HCT116 (cell line): Measurements from ENCODE around the gene S100A2. TPM values are rescaled to one million over a fixed set of nuclear protein-coding genes. Genes with fewer than 3 reads are reported as not detected.
"Not testable (repeated sequence)": the region's sequence is repeated elsewhere in the genome, so short reads cannot be mapped to it uniquely, and the experiment has no call there.

Source experiments
- ATAC-seq: fragments of 200-7000 bp; cut with Tn5 transposase; 2 replicates; pipeline ENCODE4 v1.9.1; 2020; ENCODE audit warnings: mild to moderate bottlenecking, moderate library complexity
- BruUV-seq: library from RNA; stranded (reverse); fragments of 400-500 nt; replicated peaks from 2 replicates; lab custom pipeline; 2021; lab: Mats Ljungman, UMichigan
- CTCF ChIA-PET: fragments of 300-600 bp; sonication (Branson Sonifier 250); formaldehyde crosslinking; loops from one replicate; lab custom pipeline; 2021; ENCODE audit warnings: antibody characterized with exemption; lab: Charles Lee
- POLR2A ChIA-PET: fragments of 300-600, 350-600 bp; sonication (Branson Sonifier 250); formaldehyde crosslinking; loops from one replicate; lab custom pipeline; 2021; ENCODE audit warnings: antibody characterized with exemption; lab: Charles Lee
- RAD21 ChIA-PET, 2 experiments: fragments of 300-600 bp; sonication (Branson Sonifier 250); formaldehyde crosslinking; loops; one replicate each; lab custom pipeline; 2023; ENCODE audit warnings: low total read pairs in 2 of 2; ENCODE audit not compliant: uncharacterized antibody in 2 of 2, unreplicated experiment in 2 of 2, low non-redundant PET in 1 of 2; lab: Charles Lee
- DNase-seq: peaks from one replicate; pipeline ENCODE4 v3.0.0-alpha.2; 2010; ENCODE audit warnings: low read depth, low spot score
- H2AFZ ChIP-seq: fragments of 200-600 bp; shearing (Covaris generic), sonication (generic); 2 replicates; pipeline ENCODE4 v1.6.1; 2017; ENCODE audit warnings: low read depth, mixed run types, mixed read lengths, antibody characterized with exemption, low read length; ENCODE audit not compliant: poor library complexity, severe bottlenecking
- H3K27ac ChIP-seq: 2 replicates; pipeline ENCODE4 v1.5.1; 2012; ENCODE audit warnings: low read depth, low read length
- H3K27me3 ChIP-seq: fragments of 200-600 bp; sonication (generic); 2 replicates; pipeline ENCODE4 v1.6.1; 2016; ENCODE audit warnings: mixed run types, low read length, mixed read lengths; ENCODE audit not compliant: insufficient read depth
- H3K36me3 ChIP-seq, 2 experiments: fragments of 200-500 bp in 1 of 2; fragments of 200-600 bp in 1 of 2; sonication (Bioruptor generic) in 1 of 2; sonication (generic) in 1 of 2; 2 replicates each; pipeline versions ENCODE4 v1.5.1 to v1.6.1; 2014 to 2016; ENCODE audit warnings: low read length in 2 of 2, inconsistent platforms in 1 of 2, mixed read lengths in 1 of 2, mixed run types in 1 of 2; ENCODE audit not compliant: insufficient read depth in 2 of 2, control insufficient read depth in 1 of 2
- H3K4me1 ChIP-seq, 2 experiments: fragments of 200-600 bp in 1 of 2; sonication (generic) in 1 of 2; 2 replicates each; pipeline versions ENCODE4 v1.5.1 to v1.6.1; 2012 to 2017; ENCODE audit warnings: low read length in 2 of 2, inconsistent platforms in 1 of 2, mild to moderate bottlenecking in 1 of 2, mixed read lengths in 1 of 2, mixed run types in 1 of 2, moderate library complexity in 1 of 2; ENCODE audit not compliant: insufficient read depth in 2 of 2, control insufficient read depth in 1 of 2
- H3K4me2 ChIP-seq: fragments of 200-600 bp; sonication (generic); 2 replicates; pipeline ENCODE4 v1.6.1; 2017; ENCODE audit warnings: mixed run types, low read length, mixed read lengths
- H3K4me3 ChIP-seq, 2 experiments: fragments of 200-600 bp in 1 of 2; sonication (generic) in 1 of 2; replicated peaks in 1 of 2; 2 replicates each; pipeline ENCODE4 v1.5.1; 2011 to 2016; ENCODE audit warnings: low read length in 2 of 2, control low read depth in 1 of 2, low read depth in 1 of 2, mild to moderate bottlenecking in 1 of 2, mixed read lengths in 1 of 2, mixed run types in 1 of 2
- H3K79me2 ChIP-seq: fragments of 200-600 bp; sonication (generic); 2 replicates; pipeline ENCODE4 v1.6.1; 2017; ENCODE audit warnings: mild to moderate bottlenecking, mixed run types, low read length, moderate library complexity, mixed read lengths; ENCODE audit not compliant: insufficient read depth
- H3K9ac ChIP-seq: fragments of 200-600 bp; sonication (generic); 2 replicates; pipeline ENCODE4 v1.6.1; 2016; ENCODE audit warnings: low read length, mixed read lengths
- H3K9me2 ChIP-seq: fragments of 200-600 bp; sonication (generic), shearing (Covaris generic); 2 replicates; pipeline ENCODE4 v1.6.1; 2017; ENCODE audit warnings: mixed run types, mild to moderate bottlenecking, moderate library complexity; ENCODE audit not compliant: insufficient read depth
- H3K9me3 ChIP-seq, 2 experiments: fragments of 200-500 bp in 1 of 2; fragments of 200-600 bp in 1 of 2; sonication (Bioruptor generic) in 1 of 2; sonication (generic) in 1 of 2; 2 replicates each; pipeline ENCODE4 v1.6.1; 2014 to 2017; ENCODE audit warnings: low read length in 2 of 2, mixed read lengths in 2 of 2, inconsistent platforms in 1 of 2, low read depth in 1 of 2, mild to moderate bottlenecking in 1 of 2, mixed run types in 1 of 2, moderate library complexity in 1 of 2; ENCODE audit not compliant: control insufficient read depth in 1 of 2, insufficient read depth in 1 of 2
- H4K20me1 ChIP-seq: fragments of 200-600 bp; sonication (generic), shearing (Covaris generic); 2 replicates; pipeline ENCODE4 v1.6.1; 2017; ENCODE audit warnings: mixed run types, mild to moderate bottlenecking, moderate library complexity; ENCODE audit not compliant: insufficient read depth
- CBX3 ChIP-seq: IDR thresholded peaks from 2 replicates; pipeline ENCODE4 v1.6.1; 2012; ENCODE audit warnings: low read depth
- EZH2 ChIP-seq: fragments of 200-600 bp; sonication (generic); IDR thresholded peaks from 2 replicates; pipeline ENCODE4 v1.6.1; 2017; ENCODE audit warnings: antibody characterized with exemption, mixed run types
- MAX ChIP-seq: IDR thresholded peaks from 2 replicates; pipeline ENCODE4 v1.6.1; 2012
- POLR2AphosphoS5 ChIP-seq: IDR thresholded peaks from 2 replicates; pipeline ENCODE4 v1.6.1; 2011; ENCODE audit warnings: mild to moderate bottlenecking, low read depth, low read length, moderate library complexity
- RAD21 ChIP-seq: IDR thresholded peaks from 2 replicates; pipeline ENCODE4 v1.6.1; 2012; ENCODE audit warnings: low read depth, mild to moderate bottlenecking
- REST ChIP-seq: IDR thresholded peaks from 2 replicates; pipeline ENCODE4 v1.6.1; 2012; ENCODE audit warnings: low read depth
- TCF7L2 ChIP-seq: IDR thresholded peaks from 2 replicates; pipeline ENCODE4 v1.7.0; 2011; ENCODE audit warnings: borderline replicate concordance, inconsistent platforms; ENCODE audit not compliant: insufficient read depth, insufficient read length; ENCODE audit errors: extremely low read depth
- YY1 ChIP-seq: IDR thresholded peaks from 2 replicates; pipeline ENCODE4 v1.6.1; 2011; ENCODE audit warnings: low read length, low read depth, moderate library complexity, mild to moderate bottlenecking; ENCODE audit not compliant: insufficient replicate concordance; ENCODE audit errors: extremely low read depth
- ZFX ChIP-seq: fragments of 450-650 bp; IDR thresholded peaks from 2 replicates; pipeline ENCODE4 v1.6.1; 2017
- intact Hi-C: fragments of 100-400 bp; cut with micrococcal nuclease; formaldehyde crosslinking; loops from 2 replicates; pipeline ENCODE4 v1.10.0; 2022
- total RNA-seq: library from RNA; stranded (reverse); gene quantifications from one replicate; pipeline ENCODE4 v1.2.1, GENCODE V29; 2021; ENCODE audit not compliant: unreplicated experiment

The S100A2 gene
- total RNA-seq, 1 experiment from 2014 or later: 24.8 TPM

- H3K27ac ChIP-seq, H3K9me3 ChIP-seq, H3K27me3 ChIP-seq, ATAC-seq, CTCF ChIA-PET, H3K9me2 ChIP-seq, H3K9ac ChIP-seq, H3K36me3 ChIP-seq, POLR2A ChIA-PET, H2AFZ ChIP-seq, DNase-seq, RAD21 ChIA-PET, H4K20me1 ChIP-seq, intact Hi-C loops, H3K4me3 ChIP-seq, BruUV-seq, H3K79me2 ChIP-seq, H3K4me2 ChIP-seq: not testable (repeated sequence)
- peaks cover 0 to 11% of the 10 kb centered on the region in 2 experiments; a peak in 2 of 4 replicates for H3K4me1 ChIP-seq
Observed at GRCh38 chr1:153583514-153583913, 17.9 kb upstream of the S100A2 start.

GRCh38 chr1:153582836-153583235 is 17.2 kb upstream of the S100A2 start:
- intact Hi-C loops, H3K9me3 ChIP-seq, H3K9ac ChIP-seq, H2AFZ ChIP-seq, H4K20me1 ChIP-seq, H3K36me3 ChIP-seq, BruUV-seq, POLR2A ChIA-PET, H3K4me2 ChIP-seq, H3K4me3 ChIP-seq, H3K9me2 ChIP-seq, H3K27ac ChIP-seq, H3K27me3 ChIP-seq, ATAC-seq, RAD21 ChIA-PET, CTCF ChIA-PET, DNase-seq, H3K79me2 ChIP-seq: not testable (repeated sequence)
- H3K4me1 ChIP-seq: peaks cover 1 to 18% of the 10 kb centered on the region in 2 experiments; a peak in 3 of 4 replicates

DNA sequence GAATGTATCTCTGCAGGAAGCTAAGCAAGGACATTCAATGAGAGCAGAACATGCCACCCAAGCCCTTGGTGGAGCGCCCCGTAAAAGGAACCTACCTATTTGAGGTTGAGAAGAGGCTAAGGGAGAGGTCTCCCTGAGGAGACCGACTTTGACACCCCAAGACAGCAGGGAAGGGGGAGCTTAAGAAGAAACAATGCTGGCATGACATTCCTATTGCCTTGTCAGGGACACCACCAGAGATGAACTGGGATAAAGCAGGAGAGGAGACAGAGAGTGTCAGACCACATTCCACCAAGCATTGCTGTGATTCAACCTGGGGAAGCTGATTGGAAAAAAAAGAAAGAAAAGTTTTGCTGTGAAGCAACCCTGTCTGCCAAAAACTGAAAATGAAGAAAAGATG is 13.3 kb upstream of the S100A2 start:
- Histone ChIP-seq H3K4me1 (peaks cover 4 to 25% of the 10 kb centered on the region in 2 experiments; a peak in 3 of 4 replicates), H3K9me3 (no peaks in the 10 kb centered on the region), H3K27ac (no peak overlapping the region), H3K79me2 (no peaks in the 10 kb centered on the region), H3K9ac (no peak overlapping the region), H3K36me3 (no peaks in the 10 kb centered on the region), H2AFZ (no peak overlapping the region), H3K27me3 (no peaks in the 10 kb centered on the region), H3K9me2 (no peaks in the 10 kb centered on the region), H4K20me1 (no peaks in the 10 kb centered on the region), H3K4me2 (no peak overlapping the region), H3K4me3 (no peak overlapping the region)
- BruUV-seq: no TSS peak
- intact Hi-C loops: no loop called here
- DNase-seq (no peak), ATAC-seq (no peak)
- ChIA-PET POLR2A (interaction anchor here (1.0 to 1.1 kb wide), 2 partner anchors 13 to 48 kb away, joined by 3 to 4 read pairs; partner anchors contain the start of gene S100A13), CTCF (interaction anchor here (1.1 to 2.2 kb wide), 2 partner anchors 11 to 25 kb away, joined by 3 to 8 read pairs; no protein-coding TSS in a partner anchor), RAD21 (no interaction called here)
- TF ChIP-seq EZH2 (no peak), REST (no peak), YY1 (no peak), TCF7L2 (no peak), RAD21 (no peak), POLR2AphosphoS5 (no peak), CBX3 (no peak), MAX (no peak), ZFX (no peak)
